PFSK-1 (cell line): ENCODE data around the gene HECA.

Experiments used
- POLR2AphosphoS5 ChIP-seq: IDR thresholded peaks from 2 replicates; pipeline ENCODE4 v1.6.1; 2012; ENCODE audit warnings: low read depth, mild to moderate bottlenecking, control low read depth, low read length, moderate library complexity
- TAF1 ChIP-seq: IDR thresholded peaks from 2 replicates; pipeline ENCODE4 v1.6.1; 2012; ENCODE audit warnings: low read length, control low read depth, borderline replicate concordance; ENCODE audit not compliant: insufficient read depth

- no peak for TF ChIP-seq POLR2AphosphoS5
- TF ChIP-seq TAF1, result no peak
Measured at GRCh38 chr6:139135578-139136545, 982 bp downstream of the HECA start.
